Fibroblast of skin of right quadriceps (primary cell): ENCODE data around the gene SHB.

Source experiments
- DNase-seq: peaks from one replicate; pipeline ENCODE4 v3.0.0-alpha.2; 2013

SHB gene

DNA sequence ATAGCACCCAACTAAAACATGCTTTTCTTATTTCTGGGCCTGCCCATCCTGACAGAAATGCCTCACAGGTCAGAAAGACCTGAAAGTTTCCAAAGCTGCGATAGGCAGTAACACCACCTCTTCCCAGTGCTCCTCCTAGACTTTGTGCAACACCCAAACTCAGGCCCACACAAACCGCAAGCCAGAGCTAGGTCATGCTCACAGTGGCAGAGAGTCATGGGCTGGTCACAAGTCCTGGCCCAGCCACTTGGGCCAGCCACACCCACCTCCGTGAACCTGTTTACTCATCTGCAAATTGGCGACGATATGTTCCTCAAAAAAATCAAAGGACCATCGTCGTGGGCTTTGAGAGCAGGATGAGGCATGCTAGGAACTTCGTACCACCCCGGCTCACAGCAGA, 121.0 kb downstream of the SHB start:
- DNase-seq, result no peak

DNA sequence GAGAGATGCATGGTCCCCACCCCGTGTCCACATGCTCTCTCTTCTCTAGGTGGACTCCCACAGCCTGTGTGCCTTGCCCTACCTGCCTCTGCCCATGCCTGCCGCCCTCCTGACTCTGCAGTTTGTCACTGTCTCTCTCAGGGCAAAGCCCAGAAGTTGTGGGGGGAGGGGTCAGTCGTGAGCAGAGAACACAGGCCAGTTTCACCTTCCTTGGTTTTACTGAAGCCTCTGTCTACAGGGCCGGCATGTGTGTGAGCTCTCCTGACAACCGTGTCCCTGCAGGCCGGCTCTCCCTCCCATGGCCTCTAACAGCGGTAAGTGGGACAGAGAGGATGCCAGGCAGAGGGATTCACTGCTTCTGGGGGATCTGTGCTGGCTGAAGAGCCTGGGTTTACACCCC, 121.6 kb downstream of the SHB start:
- DNase-seq, result no peak

DNA sequence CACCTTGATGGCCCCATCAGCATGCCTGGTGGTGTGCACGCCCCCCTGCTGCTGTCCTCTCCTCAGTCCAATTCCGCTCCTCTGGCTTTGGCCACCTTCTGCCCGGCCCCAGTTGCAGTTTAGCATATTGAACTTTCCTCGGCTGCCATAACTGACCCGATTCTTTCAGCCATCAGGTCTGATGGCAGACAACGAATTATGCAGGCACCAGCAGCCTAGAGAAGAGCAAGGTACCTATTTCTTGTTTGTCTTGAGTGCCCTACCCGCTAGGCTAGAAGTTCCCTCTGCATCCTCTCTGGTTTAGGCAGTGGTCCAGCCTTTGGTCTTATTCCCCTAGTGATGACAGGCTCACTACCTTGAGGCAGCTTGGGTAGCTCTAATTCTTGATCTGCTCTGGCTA, 122.1 kb downstream of the SHB start:
- DNase-seq, result no peak

DNA sequence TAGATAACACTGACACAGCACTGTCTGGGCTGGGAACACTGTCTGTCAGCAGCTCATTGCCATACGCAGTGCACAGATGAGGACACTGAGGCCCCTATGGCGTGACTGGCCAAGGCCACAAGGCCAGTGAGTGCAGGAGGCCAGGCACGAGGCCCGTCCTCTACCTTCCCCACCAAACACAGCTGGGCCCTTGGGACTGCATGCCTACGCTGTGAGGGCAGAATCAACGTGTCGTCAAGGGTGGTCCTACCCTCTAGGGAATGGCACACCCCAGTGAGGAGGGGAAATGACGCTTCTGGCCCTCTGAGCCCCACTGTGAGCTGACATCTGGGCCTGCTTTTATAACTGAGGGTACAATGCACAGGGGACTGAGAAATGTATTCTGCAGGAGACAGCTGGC, 123.0 kb downstream of the SHB start:
- no peak for DNase-seq

DNA sequence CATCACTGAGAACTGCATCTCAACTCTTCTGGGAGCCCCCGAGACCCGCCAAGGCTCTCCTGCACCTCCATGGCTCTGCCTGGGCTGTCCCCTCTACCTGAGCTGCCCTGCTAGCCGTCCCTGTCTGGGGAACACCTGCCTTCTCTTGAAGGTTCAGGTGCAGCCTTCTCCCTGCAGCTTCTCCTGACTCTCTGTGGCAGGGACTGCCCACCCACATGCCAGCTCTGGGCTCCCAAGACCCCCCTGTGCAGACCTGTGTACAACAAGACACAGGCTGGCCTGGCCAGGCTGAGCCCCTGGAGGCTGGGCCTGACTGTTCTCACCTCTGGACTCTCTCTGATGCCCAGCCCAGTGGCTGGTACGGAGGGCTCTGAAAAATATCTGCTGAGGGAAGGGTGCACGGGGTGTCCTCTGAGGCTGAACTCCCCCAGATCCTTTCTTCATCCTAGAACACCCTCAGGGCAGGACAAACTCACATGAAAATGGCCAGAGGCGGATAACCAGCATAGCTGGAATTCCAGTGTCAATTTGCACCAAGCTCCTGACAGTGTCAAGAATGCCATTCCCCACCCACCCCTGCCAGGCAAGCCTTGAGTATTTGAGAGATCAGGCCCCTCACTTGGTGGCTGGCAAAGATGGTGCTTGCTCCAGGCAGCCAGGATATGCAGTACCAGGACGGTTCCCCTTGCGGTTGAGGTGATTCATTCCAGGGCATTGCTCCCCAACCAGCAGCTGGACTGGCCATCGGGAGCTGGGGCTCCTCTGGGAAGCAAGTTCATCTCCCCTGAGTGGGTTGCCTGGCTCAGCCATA, 124.2 kb downstream of the SHB start:
- peak; percentile 36 for DNase-seq

GRCh38 chr9:37944266-37944650, 124.8 kb downstream of the SHB start:
- no peak for DNase-seq

- peak; percentile 93 for DNase-seq
These were observed 125.4 kb downstream of the SHB start for GRCh38 chr9:37943345-37944265.

DNA sequence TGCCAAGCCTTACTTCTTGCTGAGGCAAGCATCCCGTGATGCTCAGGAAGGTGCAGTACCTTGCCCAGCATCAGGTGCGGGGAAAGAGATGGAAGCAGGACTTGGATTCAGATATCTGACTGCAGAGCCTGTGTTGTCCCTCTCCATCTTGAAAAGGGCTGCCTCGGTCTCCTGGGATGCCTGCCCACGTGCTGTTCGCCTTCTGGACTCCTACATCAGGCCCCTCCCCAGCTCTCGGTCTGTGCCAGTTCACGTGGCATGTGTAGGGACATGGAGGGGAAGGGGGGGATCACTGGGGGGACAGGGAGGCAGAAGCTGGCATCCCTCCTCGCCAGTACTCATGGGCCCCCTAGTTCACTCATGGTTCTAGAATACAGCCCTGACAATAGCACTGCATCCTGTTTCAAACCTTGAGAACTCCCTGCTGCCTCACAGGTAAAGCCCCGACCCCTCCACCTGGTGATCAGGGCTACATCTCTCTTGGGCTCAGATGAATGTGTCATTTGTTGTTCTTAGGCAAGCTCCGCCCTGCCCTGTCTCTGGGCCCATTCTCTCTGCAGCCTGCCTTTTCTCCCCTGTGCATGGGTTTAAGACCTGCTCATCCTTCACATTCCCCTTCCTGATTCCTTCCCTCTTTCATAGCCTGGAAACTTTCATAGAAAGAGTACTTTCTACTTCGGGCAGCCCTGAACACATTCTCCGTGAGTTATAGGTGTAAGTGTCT, 126.2 kb downstream of the SHB start:
- no peak for DNase-seq

- no peak for DNase-seq
These were observed 127.8 kb downstream of the SHB start for GRCh38 chr9:37941253-37941652.

DNA sequence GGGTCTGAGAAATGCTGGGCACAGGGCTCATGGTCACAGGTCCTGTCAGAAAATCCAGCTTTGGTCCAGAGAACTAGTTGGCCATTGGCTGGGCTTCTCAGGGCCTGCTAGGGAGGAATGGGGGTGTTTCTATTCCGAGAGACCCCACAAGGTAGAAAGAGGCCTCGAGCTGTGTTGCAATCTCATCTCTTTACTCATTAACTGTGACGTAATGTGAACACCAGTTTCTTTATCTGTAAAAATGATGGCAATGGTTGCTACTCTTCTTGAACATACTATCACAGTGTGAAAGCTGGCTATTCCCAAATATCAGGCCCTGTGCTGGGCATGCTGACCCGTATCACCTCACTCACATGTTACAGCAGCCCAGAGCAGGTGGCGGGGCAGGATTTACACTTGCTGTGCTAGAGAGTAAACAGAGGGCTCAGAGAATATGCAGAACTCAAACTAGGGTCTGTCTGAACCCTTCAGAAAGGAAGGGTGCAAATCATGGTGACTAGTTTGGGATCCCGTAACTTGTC, 129.4 kb downstream of the SHB start:
- no peak for DNase-seq

- DNase-seq, result peak; percentile 90
These were observed 130.7 kb downstream of the SHB start for GRCh38 chr9:37938121-37938891.

DNA sequence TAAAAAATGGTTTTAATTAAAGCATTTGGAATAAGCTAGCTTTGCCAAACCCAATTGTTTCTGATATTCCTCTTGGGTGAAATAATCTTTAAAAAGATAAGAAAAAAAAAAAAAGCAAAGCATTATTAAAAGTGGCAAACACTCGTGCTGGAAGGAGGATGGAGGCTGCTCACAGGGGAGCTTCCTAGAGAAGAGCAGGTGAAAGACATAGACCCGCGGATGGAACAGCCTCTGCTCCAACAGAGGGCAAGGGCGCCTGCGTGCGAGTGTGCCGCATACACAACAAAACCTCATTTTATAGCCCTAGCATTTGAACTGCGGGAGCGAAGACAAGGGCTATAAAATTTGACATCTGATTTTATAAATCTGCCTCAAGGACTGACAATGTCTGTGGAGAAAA, 131.7 kb downstream of the SHB start:
- DNase-seq, result no peak

GRCh38 chr9:37936965-37937364, 132.1 kb downstream of the SHB start:
- DNase-seq, result peak; percentile 76

DNA sequence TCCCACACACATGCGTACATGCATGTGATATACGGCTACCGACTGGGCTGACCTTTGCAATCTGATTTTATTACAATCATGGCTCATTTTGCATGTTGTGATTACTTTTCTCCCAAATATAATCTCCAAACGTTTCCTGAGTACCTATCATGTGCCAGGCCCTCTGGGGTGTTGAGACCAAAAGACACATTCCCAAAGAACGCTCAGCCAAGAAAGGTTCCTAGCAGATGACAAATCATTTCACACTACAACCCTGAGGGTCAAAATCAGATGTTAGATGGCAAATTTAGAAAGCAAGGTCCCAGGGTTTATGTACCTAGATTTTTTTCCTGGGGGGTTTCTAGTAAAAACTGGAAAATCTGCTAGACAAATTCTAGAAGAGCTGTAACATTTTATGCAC, 132.7 kb downstream of the SHB start:
- no peak for DNase-seq

GRCh38 chr9:37935096-37935495, 133.9 kb downstream of the SHB start:
- DNase-seq, result peak; percentile 42

- no peak for DNase-seq
These were observed 137.4 kb downstream of the SHB start for GRCh38 chr9:37931592-37931991.

DNA sequence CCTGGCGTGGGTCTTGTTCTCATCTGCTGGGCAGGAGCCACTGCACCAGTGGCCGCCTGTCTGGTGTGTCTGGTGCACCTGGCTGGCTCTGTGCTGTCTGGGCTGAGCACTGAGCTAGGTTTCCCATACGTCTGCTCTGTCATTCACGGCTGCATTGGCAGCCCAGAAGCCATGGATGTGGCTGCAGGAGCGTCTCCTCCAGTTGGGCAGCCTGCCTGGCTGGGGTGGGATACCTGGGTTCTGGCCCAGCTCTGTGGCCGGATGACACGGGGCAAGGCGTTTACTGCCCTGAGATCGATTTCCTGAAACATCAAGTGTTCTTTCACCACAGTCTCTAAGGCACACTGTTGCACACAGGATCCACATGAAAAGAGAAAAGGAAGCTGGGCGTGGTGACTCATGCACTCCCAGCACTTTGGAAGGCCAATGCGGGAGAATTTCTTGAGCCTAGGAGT, 139.6 kb downstream of the SHB start:
- DNase-seq, result peak; percentile 74

- DNase-seq, result no peak
These were observed 140.2 kb downstream of the SHB start for GRCh38 chr9:37928552-37929430.

GRCh38 chr9:37927601-37928551, 141.2 kb downstream of the SHB start:
- no peak for DNase-seq

DNA sequence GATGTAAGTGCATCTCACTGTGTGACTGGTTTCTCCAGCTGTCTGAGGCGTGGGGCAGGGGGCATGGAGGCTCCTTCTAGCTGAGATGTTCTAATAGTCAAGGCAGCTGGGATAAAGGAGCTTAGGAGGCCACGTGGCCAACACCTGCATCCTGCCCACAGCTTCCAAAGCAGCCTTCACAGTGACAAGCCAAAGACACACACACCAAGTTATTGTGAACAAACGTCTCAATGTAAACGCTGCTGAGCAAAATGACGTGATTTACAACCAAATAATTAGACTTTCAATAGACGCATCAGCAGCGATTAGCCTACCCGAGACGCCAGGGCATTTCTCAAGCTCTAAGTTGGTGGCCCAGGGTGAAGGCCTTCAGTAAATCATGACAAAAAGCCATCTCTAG, 141.9 kb downstream of the SHB start:
- DNase-seq, result no peak
